ENCODE data around the gene ZFC3H1. TPM values are rescaled to one million over a fixed set of nuclear protein-coding genes. Genes with fewer than 3 reads are reported as not detected.
A peak's percentile ranks its signal among the peaks of the same experiment; 100 is the strongest.

ZFC3H1 gene, protein sequence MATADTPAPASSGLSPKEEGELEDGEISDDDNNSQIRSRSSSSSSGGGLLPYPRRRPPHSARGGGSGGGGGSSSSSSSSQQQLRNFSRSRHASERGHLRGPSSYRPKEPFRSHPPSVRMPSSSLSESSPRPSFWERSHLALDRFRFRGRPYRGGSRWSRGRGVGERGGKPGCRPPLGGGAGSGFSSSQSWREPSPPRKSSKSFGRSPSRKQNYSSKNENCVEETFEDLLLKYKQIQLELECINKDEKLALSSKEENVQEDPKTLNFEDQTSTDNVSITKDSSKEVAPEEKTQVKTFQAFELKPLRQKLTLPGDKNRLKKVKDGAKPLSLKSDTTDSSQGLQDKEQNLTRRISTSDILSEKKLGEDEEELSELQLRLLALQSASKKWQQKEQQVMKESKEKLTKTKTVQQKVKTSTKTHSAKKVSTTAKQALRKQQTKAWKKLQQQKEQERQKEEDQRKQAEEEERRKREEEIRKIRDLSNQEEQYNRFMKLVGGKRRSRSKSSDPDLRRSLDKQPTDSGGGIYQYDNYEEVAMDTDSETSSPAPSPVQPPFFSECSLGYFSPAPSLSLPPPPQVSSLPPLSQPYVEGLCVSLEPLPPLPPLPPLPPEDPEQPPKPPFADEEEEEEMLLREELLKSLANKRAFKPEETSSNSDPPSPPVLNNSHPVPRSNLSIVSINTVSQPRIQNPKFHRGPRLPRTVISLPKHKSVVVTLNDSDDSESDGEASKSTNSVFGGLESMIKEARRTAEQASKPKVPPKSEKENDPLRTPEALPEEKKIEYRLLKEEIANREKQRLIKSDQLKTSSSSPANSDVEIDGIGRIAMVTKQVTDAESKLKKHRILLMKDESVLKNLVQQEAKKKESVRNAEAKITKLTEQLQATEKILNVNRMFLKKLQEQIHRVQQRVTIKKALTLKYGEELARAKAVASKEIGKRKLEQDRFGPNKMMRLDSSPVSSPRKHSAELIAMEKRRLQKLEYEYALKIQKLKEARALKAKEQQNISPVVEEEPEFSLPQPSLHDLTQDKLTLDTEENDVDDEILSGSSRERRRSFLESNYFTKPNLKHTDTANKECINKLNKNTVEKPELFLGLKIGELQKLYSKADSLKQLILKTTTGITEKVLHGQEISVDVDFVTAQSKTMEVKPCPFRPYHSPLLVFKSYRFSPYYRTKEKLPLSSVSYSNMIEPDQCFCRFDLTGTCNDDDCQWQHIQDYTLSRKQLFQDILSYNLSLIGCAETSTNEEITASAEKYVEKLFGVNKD (N-terminal part only)
- 100 to 1,000 TPM; 110 to 574 (median 155) TPM for total RNA-seq
- 10 to 100 TPM in 1 of 3 donors, 1 to 10 TPM in 2; 4.9 to 24.3 (median 6.2) TPM for polyA plus RNA-seq
- long read RNA-seq, donor 1, partial matches to known transcripts: 0 of 1 reads
- long read RNA-seq, donor 1, other reads (novel, unspliced or antisense): 0 of 1 reads
- long read RNA-seq, donor 2, transcript ZFC3H1-209 (2 exons, 845 nt): major isoform, 5 of 13 reads
- long read RNA-seq, donor 2, partial matches to known transcripts: 5 of 13 reads
- long read RNA-seq, donor 2, other reads (novel, unspliced or antisense): 0 of 13 reads
- long read RNA-seq, donor 3, partial matches to known transcripts: 0 of 2 reads
- long read RNA-seq, donor 3, other reads (novel, unspliced or antisense): 0 of 2 reads
- long read RNA-seq, donor 4, full-length matches to known transcripts: 1 of 1 reads
- long read RNA-seq, donor 4, partial matches to known transcripts: 0 of 1 reads
- long read RNA-seq, donor 4, other reads (novel, unspliced or antisense): 0 of 1 reads
- long read RNA-seq, donor 5, partial matches to known transcripts: 0 of 5 reads
- long read RNA-seq, donor 5, other reads (novel, unspliced or antisense): 0 of 5 reads
- long read RNA-seq, donor 6, full-length matches to known transcripts: 32 of 70 reads
- long read RNA-seq, donor 6, partial matches to known transcripts: 38 of 70 reads
- long read RNA-seq, donor 6, other reads (novel, unspliced or antisense): 0 of 70 reads
- long read RNA-seq, donor 7, partial matches to known transcripts: 0 of 2 reads
- long read RNA-seq, donor 7, other reads (novel, unspliced or antisense): 0 of 2 reads
- long read RNA-seq, donor 8, transcript ZFC3H1-206 (2 exons, 1,771 nt): minor isoform, 6 of 23 reads
- long read RNA-seq, donor 8, transcript ZFC3H1-205 (3 exons, 470 nt): major isoform, 7 of 23 reads
- long read RNA-seq, donor 8, partial matches to known transcripts: 6 of 23 reads
- long read RNA-seq, donor 8, other reads (novel, unspliced or antisense): 0 of 23 reads
- long read RNA-seq, donor 9, partial matches to known transcripts: 14 of 17 reads
- long read RNA-seq, donor 9, other reads (novel, unspliced or antisense): 0 of 17 reads
- long read RNA-seq, donor 10, partial matches to known transcripts: 0 of 4 reads
- long read RNA-seq, donor 10, other reads (novel, unspliced or antisense): 0 of 4 reads

- TF ChIP-seq EP300 (IDR thresholded peaks at IDR 0.05) (no peak), POLR2A (IDR thresholded peaks at IDR 0.05) (peak in 2 of 4 donors; percentile 97), POLR2AphosphoS5 (IDR thresholded peaks at IDR 0.05) (peak; percentile 95 to 99 (median 98))
- TF ChIP-seq, protein P1, sequence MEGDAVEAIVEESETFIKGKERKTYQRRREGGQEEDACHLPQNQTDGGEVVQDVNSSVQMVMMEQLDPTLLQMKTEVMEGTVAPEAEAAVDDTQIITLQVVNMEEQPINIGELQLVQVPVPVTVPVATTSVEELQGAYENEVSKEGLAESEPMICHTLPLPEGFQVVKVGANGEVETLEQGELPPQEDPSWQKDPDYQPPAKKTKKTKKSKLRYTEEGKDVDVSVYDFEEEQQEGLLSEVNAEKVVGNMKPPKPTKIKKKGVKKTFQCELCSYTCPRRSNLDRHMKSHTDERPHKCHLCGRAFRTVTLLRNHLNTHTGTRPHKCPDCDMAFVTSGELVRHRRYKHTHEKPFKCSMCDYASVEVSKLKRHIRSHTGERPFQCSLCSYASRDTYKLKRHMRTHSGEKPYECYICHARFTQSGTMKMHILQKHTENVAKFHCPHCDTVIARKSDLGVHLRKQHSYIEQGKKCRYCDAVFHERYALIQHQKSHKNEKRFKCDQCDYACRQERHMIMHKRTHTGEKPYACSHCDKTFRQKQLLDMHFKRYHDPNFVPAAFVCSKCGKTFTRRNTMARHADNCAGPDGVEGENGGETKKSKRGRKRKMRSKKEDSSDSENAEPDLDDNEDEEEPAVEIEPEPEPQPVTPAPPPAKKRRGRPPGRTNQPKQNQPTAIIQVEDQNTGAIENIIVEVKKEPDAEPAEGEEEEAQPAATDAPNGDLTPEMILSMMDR (IDR thresholded peaks at IDR 0.05): peak in 1 of 7 experiments; percentile 27
- Histone ChIP-seq H3K27me3 (no peaks in the 10 kb centered on the region), H3K4me3 (peak within 1 kb of the TSS; percentile 78 to 94 (median 86)), H3K9me3 (no peaks in the 10 kb centered on the region), H3K27ac (peak within 1 kb of the TSS; percentile 85 to 99 (median 98)), H3K36me3 (peaks cover 2 to 17% (median 15%) of the 10 kb centered on the region in 4 donors), H3K4me1 (peaks cover 18 to 53% (median 35%) of the 10 kb centered on the region in 4 donors)
- 0 to 1% (median 1%) methylated on average over 49 to 57 of the region's 57 CpGs for WGBS, 5 donors
- peak; percentile 94 to 99 for DNase-seq
- intact Hi-C loops (cut with DNase I; ENCODE audit: low total_unique reads): no loop called here
Observed at GRCh38 chr12:71663561-71664410, at the start of gene ZFC3H1, which contains the start of gene THAP2. ZFC3H1 (minus strand) TSS chr12:71663848; CDS start chr12:71663610, 238 bp downstream. THAP2 (plus strand) TSS chr12:71664301; CDS start chr12:71664510, 209 bp downstream.

DNA sequence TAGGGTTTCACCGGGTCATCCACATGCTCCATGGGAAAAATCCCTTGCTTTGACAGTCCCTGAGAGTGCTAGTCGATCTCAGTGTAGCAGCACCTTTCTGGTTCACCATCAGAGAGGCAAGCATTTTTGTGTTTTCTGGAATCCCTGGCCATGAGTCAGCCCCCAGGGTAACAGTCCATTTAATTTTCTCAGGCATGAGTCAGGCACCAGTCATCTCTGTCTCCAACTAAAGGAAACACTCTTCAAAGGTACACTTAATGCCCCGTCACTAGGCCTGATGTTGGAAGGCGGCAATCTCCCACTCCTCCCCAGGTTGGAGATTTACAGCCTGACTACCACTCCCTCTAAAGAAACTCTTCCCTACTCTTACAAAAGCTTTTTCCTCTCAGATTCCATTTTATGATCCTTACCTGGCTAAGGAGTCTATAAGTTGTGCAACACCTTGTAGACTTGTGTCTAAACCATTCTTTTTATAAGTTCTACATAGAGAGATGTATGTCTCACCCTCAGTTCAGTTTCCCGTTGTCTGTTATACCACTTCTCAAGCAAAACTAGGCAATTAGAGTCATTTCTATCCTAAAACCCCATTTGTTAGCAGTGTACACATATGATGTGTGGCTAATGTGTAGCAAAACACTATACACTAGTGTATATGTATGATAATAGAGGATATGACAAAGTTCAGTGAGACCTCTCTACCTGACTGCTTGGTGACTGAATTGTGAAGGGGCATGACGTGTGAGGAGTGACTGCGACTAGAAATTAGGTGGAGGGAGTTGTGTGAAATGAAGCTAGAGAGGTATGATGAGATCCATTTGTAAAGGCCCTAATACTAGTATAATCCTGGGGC lies 46.9 kb upstream of the ZFC3H1 start:
- 85 to 93% (median 92%) methylated on average over 5 to 7 of the region's 7 CpGs for WGBS, 5 donors
- H3K4me1 ChIP-seq: no peaks in the 10 kb centered on the region

More for the DNA sequence above, 46.9 kb upstream of the ZFC3H1 start:
- Histone ChIP-seq H3K27me3 (no peaks in the 10 kb centered on the region), H3K9me3 (peaks cover 0 to 22% (median 2%) of the 10 kb centered on the region in 4 donors), H3K27ac (no peak overlapping the region), H3K4me3 (no peak overlapping the region), H3K36me3 (peaks cover 0 to 6% (median 0%) of the 10 kb centered on the region in 4 donors)
- DNase-seq: no peak
- TF ChIP-seq, protein P1 (IDR thresholded peaks at IDR 0.05): no peak
- TF ChIP-seq POLR2A (IDR thresholded peaks at IDR 0.05) (no peak), EP300 (IDR thresholded peaks at IDR 0.05) (no peak), POLR2AphosphoS5 (IDR thresholded peaks at IDR 0.05) (no peak)
- intact Hi-C loops (cut with DNase I; ENCODE audit: low total_unique reads): no loop called here

Data from stomach (tissue), 19 donors.